ACC112 (cell line): Measurements from ENCODE around the gene SPPL3.
"Not testable (repeated sequence)": the region's sequence is repeated elsewhere in the genome, so short reads cannot be mapped to it uniquely, and the experiment has no call there.

Experiments
- H2AFZ ChIP-seq: fragments of 200-600 bp; sonication (generic); one replicate; pipeline ENCODE4 v1.6.0; 2017; ENCODE audit warnings: antibody characterized with exemption, low read length; ENCODE audit not compliant: unreplicated experiment
- H3K27ac ChIP-seq: fragments of 200-600 bp; sonication (generic); 2 replicates; pipeline ENCODE4 v1.5.1; 2014; ENCODE audit warnings: low read depth, mild to moderate bottlenecking, antibody characterized with exemption, low read length, moderate library complexity
- H3K27me3 ChIP-seq: fragments of 200-600 bp; sonication (generic); 2 replicates; pipeline ENCODE4 v1.6.1; 2014; ENCODE audit warnings: mild to moderate bottlenecking, antibody characterized with exemption, low read length, moderate library complexity, mixed read lengths; ENCODE audit not compliant: insufficient read depth
- H3K36me3 ChIP-seq: fragments of 200-600 bp; sonication (generic); 2 replicates; pipeline ENCODE4 v1.6.1; 2016; ENCODE audit warnings: mild to moderate bottlenecking, antibody characterized with exemption, low read length, moderate library complexity, mixed read lengths; ENCODE audit not compliant: insufficient read depth
- H3K4me1 ChIP-seq: fragments of 200-600 bp; sonication (generic); one replicate; pipeline ENCODE4 v1.6.1; 2016; ENCODE audit warnings: low read length, mixed read lengths; ENCODE audit not compliant: insufficient read depth, unreplicated experiment, control insufficient read depth
- H3K4me3 ChIP-seq: fragments of 200-600 bp; sonication (generic); 2 replicates; pipeline ENCODE4 v1.5.1; 2014; ENCODE audit warnings: mild to moderate bottlenecking, low read depth, low read length
- H3K79me2 ChIP-seq: fragments of 200-600 bp; sonication (generic); one replicate; pipeline ENCODE4 v1.6.0; 2016; ENCODE audit warnings: low read length; ENCODE audit not compliant: control insufficient read depth, unreplicated experiment, insufficient read depth

The SPPL3 gene

DNA sequence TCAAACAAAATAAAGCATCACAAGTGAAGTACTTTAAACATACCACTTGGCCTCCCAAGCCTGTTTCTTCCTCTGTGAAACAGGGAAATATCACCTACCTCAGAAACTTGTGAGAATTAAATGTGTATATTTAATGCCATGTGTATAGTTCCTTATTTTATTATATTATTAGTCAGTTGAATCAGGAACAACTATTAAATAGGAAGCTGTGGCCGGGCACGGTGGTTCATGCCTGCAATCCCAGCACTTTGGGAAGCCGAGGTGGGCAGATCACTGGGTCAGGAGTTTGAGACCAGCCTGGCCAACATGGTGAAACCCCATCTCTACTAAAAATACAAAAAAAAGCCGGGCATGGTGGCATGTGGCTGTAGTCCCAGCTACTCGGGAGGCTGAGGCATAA lies 3.1 kb downstream of the SPPL3 start:
- H3K4me1 ChIP-seq, H3K36me3 ChIP-seq, H2AFZ ChIP-seq, H3K27ac ChIP-seq, H3K27me3 ChIP-seq, H3K4me3 ChIP-seq: not testable (repeated sequence)
- peaks cover 48% of the 10 kb centered on the region for H3K79me2 ChIP-seq

GRCh38 chr12:120895532-120895931 lies 8.6 kb downstream of the SPPL3 start:
- Histone ChIP-seq H2AFZ (no peak overlapping the region), H3K4me3 (no peak overlapping the region), H3K4me1 (no peaks in the 10 kb centered on the region), H3K27ac (no peak overlapping the region), H3K79me2 (peaks cover 27% of the 10 kb centered on the region), H3K27me3 (no peaks in the 10 kb centered on the region), H3K36me3 (no peaks in the 10 kb centered on the region)

GRCh38 chr12:120892265-120892664 lies 11.9 kb downstream of the SPPL3 start:
- no peaks in the 10 kb centered on the region for H3K4me1 ChIP-seq
- H3K4me3 ChIP-seq, result no peak overlapping the region
- H3K79me2 ChIP-seq, result peaks cover 19% of the 10 kb centered on the region
- H3K27me3 ChIP-seq, result no peaks in the 10 kb centered on the region
- H3K36me3 ChIP-seq, result no peaks in the 10 kb centered on the region
- H3K27ac ChIP-seq, result no peak overlapping the region
- H2AFZ ChIP-seq, result no peak overlapping the region

- H3K4me1 ChIP-seq, result no peaks in the 10 kb centered on the region
- H3K27ac ChIP-seq, result no peak overlapping the region
- peaks cover 25% of the 10 kb centered on the region for H3K79me2 ChIP-seq
Measured at GRCh38 chr12:120890963-120891362, 13.2 kb downstream of the SPPL3 start.

DNA sequence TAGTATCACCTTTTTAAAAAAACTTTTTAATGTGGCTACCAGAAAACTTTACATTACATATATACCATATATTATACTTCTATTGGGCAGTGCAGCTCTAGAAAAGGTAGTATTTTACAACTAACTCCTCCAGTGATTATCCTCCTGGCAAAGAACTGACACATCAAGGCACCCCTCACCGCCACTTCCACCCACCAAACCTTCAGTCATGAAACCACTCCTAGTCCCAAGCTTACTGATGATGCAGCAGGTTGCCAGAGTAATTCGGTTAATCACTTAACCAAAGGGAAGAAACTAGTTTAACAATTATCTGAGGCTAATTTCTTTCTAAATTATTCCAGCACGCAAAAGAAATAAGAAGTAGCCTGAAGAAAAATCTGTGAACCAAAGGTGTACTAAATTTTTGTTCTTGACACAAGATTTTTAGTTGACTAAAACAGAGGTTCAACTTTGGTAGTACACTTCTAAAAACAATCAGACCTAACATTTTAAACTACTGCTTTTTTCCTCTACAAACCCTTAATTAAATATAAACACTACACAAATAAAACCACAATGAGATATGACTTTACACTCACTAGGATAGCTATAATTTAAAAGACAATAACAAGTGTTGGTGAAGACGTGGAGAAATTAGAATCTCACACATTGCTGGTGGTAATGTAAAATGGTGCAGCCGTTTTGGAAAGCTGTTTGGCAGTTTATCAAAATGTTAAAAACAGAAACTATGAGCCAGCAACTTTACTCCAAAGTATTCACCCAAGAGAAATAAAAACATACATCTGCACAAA lies 16.7 kb downstream of the SPPL3 start:
- Histone ChIP-seq H3K27me3 (no peaks in the 10 kb centered on the region), H2AFZ (no peak overlapping the region), H3K4me3 (no peak overlapping the region), H3K27ac (no peak overlapping the region), H3K4me1 (no peaks in the 10 kb centered on the region), H3K79me2 (peaks cover 30% of the 10 kb centered on the region), H3K36me3 (no peaks in the 10 kb centered on the region)

More at GRCh38 chr12:120890963-120891362, 13.2 kb downstream of the SPPL3 start:
- Histone ChIP-seq H3K27me3 (no peaks in the 10 kb centered on the region), H3K36me3 (no peaks in the 10 kb centered on the region), H2AFZ (no peak overlapping the region), H3K4me3 (no peak overlapping the region)

- H3K79me2 ChIP-seq, result peaks cover 37% of the 10 kb centered on the region
- no peaks in the 10 kb centered on the region for H3K27me3 ChIP-seq
Measured at GRCh38 chr12:120886199-120887018, 17.7 kb downstream of the SPPL3 start.

GRCh38 chr12:120885521-120885920 lies 18.6 kb downstream of the SPPL3 start:
- H3K27ac ChIP-seq, result no peak overlapping the region
- no peaks in the 10 kb centered on the region for H3K27me3 ChIP-seq
- no peaks in the 10 kb centered on the region for H3K36me3 ChIP-seq
- H2AFZ ChIP-seq, result no peak overlapping the region
- no peaks in the 10 kb centered on the region for H3K4me1 ChIP-seq
- H3K4me3 ChIP-seq, result no peak overlapping the region
- peaks cover 42% of the 10 kb centered on the region for H3K79me2 ChIP-seq

More at GRCh38 chr12:120886199-120887018, 17.7 kb downstream of the SPPL3 start:
- Histone ChIP-seq H2AFZ (no peak overlapping the region), H3K4me1 (no peaks in the 10 kb centered on the region), H3K36me3 (no peaks in the 10 kb centered on the region), H3K4me3 (no peak overlapping the region), H3K27ac (no peak overlapping the region)

GRCh38 chr12:120884644-120885043 lies 19.5 kb downstream of the SPPL3 start:
- no peak overlapping the region for H3K4me3 ChIP-seq
- H3K36me3 ChIP-seq, result no peaks in the 10 kb centered on the region
- H3K27me3 ChIP-seq, result no peaks in the 10 kb centered on the region
- peaks cover 42% of the 10 kb centered on the region for H3K79me2 ChIP-seq
- H3K4me1 ChIP-seq, result no peaks in the 10 kb centered on the region
- H2AFZ ChIP-seq, result no peak overlapping the region
- no peak overlapping the region for H3K27ac ChIP-seq

DNA sequence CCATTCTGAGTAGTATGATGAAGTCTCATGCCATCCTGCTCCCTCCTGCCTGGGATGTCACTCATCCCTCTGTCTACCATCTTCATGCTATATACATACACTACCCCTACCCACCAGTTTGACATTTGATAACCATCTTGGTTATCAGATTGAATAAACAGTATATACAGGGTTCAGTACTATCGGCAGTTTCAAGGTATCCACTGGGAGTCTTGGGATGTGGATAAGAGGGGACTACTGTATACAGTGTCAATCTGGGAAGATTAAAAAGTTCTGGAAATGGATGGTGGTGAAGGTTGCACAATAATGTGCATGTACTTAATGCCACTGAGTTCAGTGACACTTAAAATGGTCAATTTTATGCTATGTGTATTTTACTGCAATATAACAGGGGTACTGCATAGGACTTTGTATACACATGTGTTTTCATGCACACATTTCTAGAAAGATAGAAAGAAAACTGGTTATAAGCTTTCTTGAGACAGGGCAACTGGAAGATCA lies 22.1 kb downstream of the SPPL3 start:
- Histone ChIP-seq H3K36me3 (no peaks in the 10 kb centered on the region), H2AFZ (no peak overlapping the region), H3K27me3 (no peaks in the 10 kb centered on the region), H3K27ac (no peak overlapping the region), H3K79me2 (peaks cover 33% of the 10 kb centered on the region), H3K4me3 (no peak overlapping the region), H3K4me1 (no peaks in the 10 kb centered on the region)

DNA sequence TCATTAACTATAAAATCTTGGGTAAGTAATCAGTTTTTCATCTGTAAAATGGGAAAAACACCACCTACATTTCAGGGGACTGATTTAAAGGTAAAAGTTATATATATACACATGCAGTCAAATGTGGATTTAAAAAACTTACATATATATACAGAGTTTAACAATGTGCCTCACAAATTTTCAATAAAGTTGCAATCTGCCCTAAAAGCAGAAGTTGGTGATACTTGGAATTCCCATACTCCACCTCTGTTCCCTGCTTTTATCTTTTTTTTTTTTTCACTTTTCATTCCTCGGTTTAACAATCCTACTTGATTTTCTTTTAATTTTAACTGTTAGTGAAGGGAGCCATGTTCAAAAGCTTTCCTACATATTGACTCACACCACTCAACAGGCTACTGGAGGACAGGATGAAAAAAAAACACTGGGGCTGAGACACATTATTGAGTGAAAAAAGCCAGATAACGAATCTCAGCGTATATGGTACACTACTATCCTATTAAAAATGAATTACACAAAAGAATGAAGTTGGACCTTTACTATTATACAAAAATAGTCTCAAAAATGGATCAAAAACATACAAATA lies 24.3 kb downstream of the SPPL3 start:
- no peak overlapping the region for H3K27ac ChIP-seq
- no peaks in the 10 kb centered on the region for H3K36me3 ChIP-seq
- H3K27me3 ChIP-seq, result no peaks in the 10 kb centered on the region
- peaks cover 25% of the 10 kb centered on the region for H3K79me2 ChIP-seq
- no peaks in the 10 kb centered on the region for H3K4me1 ChIP-seq
- no peak overlapping the region for H2AFZ ChIP-seq
- H3K4me3 ChIP-seq, result no peak overlapping the region
